ENCODE results near the gene CNTNAP3B. TPM values are rescaled to one million over a fixed set of nuclear protein-coding genes. Genes with fewer than 3 reads are reported as not detected.
"Not testable (repeated sequence)": the region's sequence is repeated elsewhere in the genome, so short reads cannot be mapped to it uniquely, and the experiment has no call there.

CNTNAP3B gene
- polyA plus RNA-seq, 3 donors: not detected

DNA sequence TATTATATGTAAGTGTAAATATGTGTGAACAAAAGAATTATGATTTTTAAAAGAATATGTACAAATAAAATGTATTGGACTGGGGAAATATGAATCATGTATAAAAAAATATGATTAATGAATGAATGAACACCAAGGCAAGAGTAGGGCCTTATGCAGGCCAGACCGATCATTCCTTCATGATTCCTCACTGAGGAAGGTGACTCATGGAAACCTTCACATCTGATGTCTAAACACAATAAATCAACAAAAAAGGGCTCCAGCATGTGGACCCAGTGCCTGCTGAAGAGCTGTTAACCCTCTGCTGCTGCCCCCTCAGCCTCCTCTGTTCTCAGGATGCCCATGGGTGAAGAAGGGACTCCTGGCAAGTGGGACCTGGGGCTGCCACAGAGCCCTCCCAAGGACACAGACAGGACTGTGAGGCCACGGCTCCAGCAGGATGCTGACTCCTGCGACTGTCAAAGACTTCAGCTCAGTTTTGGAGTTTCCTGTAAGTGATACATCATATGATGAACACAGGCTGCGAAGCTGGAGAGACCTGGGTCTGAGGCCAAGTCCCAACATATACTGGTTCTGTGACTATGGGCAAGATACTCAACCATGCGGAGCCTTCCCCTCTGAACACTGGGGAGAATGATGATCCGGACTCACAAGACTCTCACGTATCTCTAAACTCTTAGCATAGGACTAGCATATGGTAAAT is 110.9 kb downstream of the CNTNAP3B start:
- H3K36me3 ChIP-seq (replicated peaks in 1 of 2; ENCODE audit: control insufficient read depth in 1 of 2, insufficient read depth in 2 of 2, low read length in 2 of 2); H3K27me3 Mint-ChIP-seq (ENCODE audit: low read depth in 3 of 3); H3K4me3 Mint-ChIP-seq; H3K36me3 Mint-ChIP-seq; intact Hi-C loops (cut with micrococcal nuclease); H3K4me1 ChIP-seq (ENCODE audit: control insufficient read depth in 1 of 2, insufficient read depth in 2 of 2, low read length in 2 of 2); H3K27ac ChIP-seq (ENCODE audit: low read depth in 1 of 2, low read length in 2 of 2); H3K9me3 Mint-ChIP-seq; H3K79me2 ChIP-seq (ENCODE audit: insufficient read depth, low read length); H4K20me1 ChIP-seq (ENCODE audit: insufficient read depth, low read length); H3K9me3 ChIP-seq (replicated peaks in 1 of 2; ENCODE audit: control insufficient read depth in 1 of 2, insufficient read depth in 1 of 2, low read length in 2 of 2); H3K4me1 Mint-ChIP-seq; H2AFZ ChIP-seq (ENCODE audit: insufficient read depth, low read depth, low read length, poor library complexity, severe bottlenecking); H3K4me2 ChIP-seq (replicated peaks; ENCODE audit: extremely low read depth, low read length, poor library complexity, severe bottlenecking); H3K27ac Mint-ChIP-seq; H3K27me3 ChIP-seq (ENCODE audit: control insufficient read depth in 2 of 2, insufficient read depth in 2 of 2, low read length in 2 of 2); H3K9ac ChIP-seq (ENCODE audit: insufficient read depth, low read length, poor library complexity, severe bottlenecking); H3K4me3 ChIP-seq (replicated peaks in 1 of 3; ENCODE audit: low read depth in 2 of 3, low read length in 3 of 3): not testable (repeated sequence)
- WGBS (ENCODE audit: insufficient coverage): 90% methylated on average over 2 of the region's 7 CpGs
- DNase-seq: peak in 1 of 3 donors; percentile 0

DNA sequence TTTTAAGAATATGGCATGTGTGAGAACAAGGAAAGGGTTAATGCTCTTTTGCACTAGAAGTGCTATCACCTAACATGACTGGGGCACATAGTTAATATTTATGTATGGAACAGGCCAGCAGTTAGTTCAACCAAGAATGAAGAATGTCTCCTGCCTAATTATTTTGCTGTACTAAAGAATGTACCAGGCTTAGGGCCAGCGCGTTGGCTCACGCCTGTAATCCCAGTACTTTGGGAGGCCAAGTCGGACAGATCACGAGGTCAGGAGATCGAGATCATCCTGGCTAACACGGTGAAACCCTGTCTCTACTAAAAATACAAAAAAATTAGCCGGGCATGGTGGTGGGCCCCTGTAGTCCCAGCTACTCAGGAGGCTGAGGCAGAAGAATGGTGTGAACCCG is 114.9 kb downstream of the CNTNAP3B start:
- H3K9me3 Mint-ChIP-seq; H3K9ac ChIP-seq (ENCODE audit: insufficient read depth, low read length, poor library complexity, severe bottlenecking); H3K27ac Mint-ChIP-seq; H2AFZ ChIP-seq (ENCODE audit: insufficient read depth, low read depth, low read length, poor library complexity, severe bottlenecking); H4K20me1 ChIP-seq (ENCODE audit: insufficient read depth, low read length); intact Hi-C loops (cut with micrococcal nuclease); H3K4me1 Mint-ChIP-seq; H3K9me3 ChIP-seq (replicated peaks in 1 of 2; ENCODE audit: control insufficient read depth in 1 of 2, insufficient read depth in 1 of 2, low read length in 2 of 2); H3K36me3 ChIP-seq (replicated peaks in 1 of 2; ENCODE audit: control insufficient read depth in 1 of 2, insufficient read depth in 2 of 2, low read length in 2 of 2); H3K4me3 ChIP-seq (replicated peaks in 1 of 3; ENCODE audit: low read depth in 2 of 3, low read length in 3 of 3); H3K4me2 ChIP-seq (replicated peaks; ENCODE audit: extremely low read depth, low read length, poor library complexity, severe bottlenecking); H3K27me3 ChIP-seq (ENCODE audit: control insufficient read depth in 2 of 2, insufficient read depth in 2 of 2, low read length in 2 of 2); H3K36me3 Mint-ChIP-seq; DNase-seq; H3K4me3 Mint-ChIP-seq; H3K4me1 ChIP-seq (ENCODE audit: control insufficient read depth in 1 of 2, insufficient read depth in 2 of 2, low read length in 2 of 2); H3K27me3 Mint-ChIP-seq (ENCODE audit: low read depth in 3 of 3); H3K27ac ChIP-seq (ENCODE audit: low read depth in 1 of 2, low read length in 2 of 2); H3K79me2 ChIP-seq (ENCODE audit: insufficient read depth, low read length): not testable (repeated sequence)
- WGBS (ENCODE audit: insufficient coverage): no CpG with 5 or more reads among the region's 9 CpGs

DNA sequence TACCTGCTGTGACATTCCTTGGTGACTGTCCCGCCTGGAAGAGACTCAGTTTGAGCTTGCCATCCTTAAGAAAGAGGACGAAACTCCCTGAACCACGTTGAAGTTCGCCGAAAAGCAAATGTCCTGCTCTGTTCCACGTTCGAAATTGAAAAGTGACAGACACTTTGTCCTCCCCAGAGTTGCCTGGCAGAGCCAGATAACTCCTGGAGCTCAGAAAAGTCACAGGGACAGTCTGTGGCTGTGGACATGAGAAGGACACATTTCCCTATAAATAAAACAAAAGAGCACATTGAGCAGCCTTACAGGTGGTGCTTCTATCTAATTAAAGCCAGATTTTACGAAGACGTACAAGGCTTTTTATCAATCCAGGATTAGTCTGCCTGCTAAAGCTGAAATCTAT is 137.6 kb downstream of the CNTNAP3B start:
- H3K79me2 ChIP-seq (ENCODE audit: insufficient read depth, low read length); DNase-seq; H3K4me1 ChIP-seq (ENCODE audit: control insufficient read depth in 1 of 2, insufficient read depth in 2 of 2, low read length in 2 of 2); H3K36me3 ChIP-seq (replicated peaks in 1 of 2; ENCODE audit: control insufficient read depth in 1 of 2, insufficient read depth in 2 of 2, low read length in 2 of 2); H3K4me3 Mint-ChIP-seq; H3K4me1 Mint-ChIP-seq; H3K27me3 ChIP-seq (ENCODE audit: control insufficient read depth in 2 of 2, insufficient read depth in 2 of 2, low read length in 2 of 2); H3K36me3 Mint-ChIP-seq; H3K27ac Mint-ChIP-seq; H3K27ac ChIP-seq (ENCODE audit: low read depth in 1 of 2, low read length in 2 of 2); H3K9ac ChIP-seq (ENCODE audit: insufficient read depth, low read length, poor library complexity, severe bottlenecking); H3K4me3 ChIP-seq (replicated peaks in 1 of 3; ENCODE audit: low read depth in 2 of 3, low read length in 3 of 3); H3K27me3 Mint-ChIP-seq (ENCODE audit: low read depth in 3 of 3); H3K4me2 ChIP-seq (replicated peaks; ENCODE audit: extremely low read depth, low read length, poor library complexity, severe bottlenecking); H2AFZ ChIP-seq (ENCODE audit: insufficient read depth, low read depth, low read length, poor library complexity, severe bottlenecking); intact Hi-C loops (cut with micrococcal nuclease); H4K20me1 ChIP-seq (ENCODE audit: insufficient read depth, low read length); H3K9me3 Mint-ChIP-seq; H3K9me3 ChIP-seq (replicated peaks in 1 of 2; ENCODE audit: control insufficient read depth in 1 of 2, insufficient read depth in 1 of 2, low read length in 2 of 2): not testable (repeated sequence)
- WGBS (ENCODE audit: insufficient coverage): no CpG with 5 or more reads among the region's 9 CpGs

- H3K4me3 Mint-ChIP-seq; H3K27me3 Mint-ChIP-seq (ENCODE audit: low read depth in 3 of 3); H3K4me3 ChIP-seq (replicated peaks in 1 of 3; ENCODE audit: low read depth in 2 of 3, low read length in 3 of 3); H3K36me3 Mint-ChIP-seq; H3K27me3 ChIP-seq (ENCODE audit: control insufficient read depth in 2 of 2, insufficient read depth in 2 of 2, low read length in 2 of 2); H3K4me1 Mint-ChIP-seq; H2AFZ ChIP-seq (ENCODE audit: insufficient read depth, low read depth, low read length, poor library complexity, severe bottlenecking); H3K27ac Mint-ChIP-seq; DNase-seq; H3K9ac ChIP-seq (ENCODE audit: insufficient read depth, low read length, poor library complexity, severe bottlenecking); H3K4me2 ChIP-seq (replicated peaks; ENCODE audit: extremely low read depth, low read length, poor library complexity, severe bottlenecking); intact Hi-C loops (cut with micrococcal nuclease); H3K36me3 ChIP-seq (replicated peaks in 1 of 2; ENCODE audit: control insufficient read depth in 1 of 2, insufficient read depth in 2 of 2, low read length in 2 of 2); H3K9me3 ChIP-seq (replicated peaks in 1 of 2; ENCODE audit: control insufficient read depth in 1 of 2, insufficient read depth in 1 of 2, low read length in 2 of 2); H3K4me1 ChIP-seq (ENCODE audit: control insufficient read depth in 1 of 2, insufficient read depth in 2 of 2, low read length in 2 of 2); H3K9me3 Mint-ChIP-seq; H4K20me1 ChIP-seq (ENCODE audit: insufficient read depth, low read length); H3K79me2 ChIP-seq (ENCODE audit: insufficient read depth, low read length); H3K27ac ChIP-seq (ENCODE audit: low read depth in 1 of 2, low read length in 2 of 2): not testable (repeated sequence)
- no CpG with 5 or more reads among the region's 2 CpGs for WGBS (ENCODE audit: insufficient coverage)
These were observed 149.0 kb downstream of the CNTNAP3B start for GRCh38 chr9:41980271-41980670.

All from CD14-positive monocyte (primary cell).